Effector memory CD4-positive, alpha-beta T cell (primary cell): ENCODE results near the gene NRP2.

ENCODE experiments used
- DNase-seq, 3 donors: peaks; one replicate each; pipeline ENCODE4 v3.0.0-alpha.2; 2020
- H3K27ac ChIP-seq: 2 replicates; pipeline ENCODE4 v1.7.0; 2013; ENCODE audit warnings: mild to moderate bottlenecking, low read length, moderate library complexity; ENCODE audit not compliant: insufficient read depth, poor library complexity, severe bottlenecking
- H3K27me3 ChIP-seq: replicated peaks from 2 replicates; pipeline ENCODE4 v1.7.0; 2013; ENCODE audit warnings: mild to moderate bottlenecking, low read length; ENCODE audit not compliant: insufficient read depth, control insufficient read depth, poor library complexity, severe bottlenecking
- H3K36me3 ChIP-seq: 2 replicates; pipeline ENCODE4 v1.7.0; 2013; ENCODE audit warnings: mild to moderate bottlenecking, low read length, moderate library complexity; ENCODE audit not compliant: control insufficient read depth, insufficient read depth
- H3K4me1 ChIP-seq: 2 replicates; pipeline ENCODE4 v1.7.0; 2013; ENCODE audit warnings: low read length, mild to moderate bottlenecking; ENCODE audit not compliant: control insufficient read depth, insufficient read depth, poor library complexity, severe bottlenecking
- H3K4me3 ChIP-seq: 2 replicates; pipeline ENCODE4 v1.7.0; 2013; ENCODE audit warnings: low read length, low read depth, mild to moderate bottlenecking; ENCODE audit not compliant: insufficient read depth, poor library complexity, severe bottlenecking
- H3K9me3 ChIP-seq: 2 replicates; pipeline ENCODE4 v1.7.0; 2013; ENCODE audit warnings: mild to moderate bottlenecking, low read length, moderate library complexity; ENCODE audit not compliant: control insufficient read depth

Gene NRP2

DNA sequence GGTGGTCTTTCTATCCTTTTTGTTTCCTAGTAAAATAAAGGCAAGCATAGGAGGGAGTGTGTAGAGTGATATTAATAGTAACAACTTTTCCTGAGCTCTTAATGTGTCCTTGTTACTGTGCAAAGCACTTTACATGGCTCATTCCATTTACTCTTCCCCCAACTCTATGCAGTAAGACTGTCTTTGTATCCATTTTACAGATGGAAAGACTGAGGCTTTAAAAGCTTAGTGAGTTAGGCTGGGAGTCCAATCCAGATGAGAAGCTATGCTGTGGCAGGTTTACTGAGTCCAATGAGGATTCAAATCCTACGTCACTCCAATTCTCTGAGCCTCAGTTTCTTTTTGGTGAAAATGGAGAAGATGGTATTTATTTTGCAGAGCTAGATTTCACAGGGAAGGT is 77.4 kb downstream of the NRP2 start:
- Histone ChIP-seq H3K27ac (no peak overlapping the region), H3K27me3 (peaks cover 6% of the 10 kb centered on the region), H3K9me3 (no peaks in the 10 kb centered on the region), H3K4me1 (no peaks in the 10 kb centered on the region), H3K36me3 (no peaks in the 10 kb centered on the region), H3K4me3 (no peak overlapping the region)
- no peak for DNase-seq

DNA sequence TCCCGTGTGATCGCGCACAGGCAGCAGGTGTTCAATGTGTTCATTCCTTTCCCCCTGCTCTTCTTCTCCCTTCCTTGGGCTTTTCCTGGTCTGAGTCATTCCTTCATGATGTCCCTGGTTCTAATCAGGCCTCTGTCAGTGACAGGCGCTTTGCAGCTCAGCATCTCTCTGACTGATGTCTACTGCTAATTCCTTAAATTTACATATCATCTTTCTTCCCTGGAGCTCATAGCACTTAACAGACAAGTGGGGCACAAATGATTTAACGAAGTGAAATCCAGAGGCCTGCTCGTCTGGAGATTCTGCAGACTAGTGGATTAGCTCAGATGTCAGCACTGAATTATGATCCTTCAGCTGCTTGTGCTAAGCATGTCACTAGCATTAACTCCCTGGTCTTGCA is 77.9 kb downstream of the NRP2 start:
- Histone ChIP-seq H3K4me3 (no peak overlapping the region), H3K9me3 (no peaks in the 10 kb centered on the region), H3K27me3 (peaks cover 6% of the 10 kb centered on the region), H3K4me1 (no peaks in the 10 kb centered on the region), H3K27ac (no peak overlapping the region), H3K36me3 (no peaks in the 10 kb centered on the region)
- no peak for DNase-seq

GRCh38 chr2:205761421-205761820 is 79.1 kb downstream of the NRP2 start:
- DNase-seq, result no peak
- Histone ChIP-seq H3K27me3 (peaks cover 6% of the 10 kb centered on the region), H3K4me3 (no peak overlapping the region), H3K9me3 (no peaks in the 10 kb centered on the region), H3K4me1 (no peaks in the 10 kb centered on the region), H3K36me3 (no peaks in the 10 kb centered on the region), H3K27ac (no peak overlapping the region)

DNA sequence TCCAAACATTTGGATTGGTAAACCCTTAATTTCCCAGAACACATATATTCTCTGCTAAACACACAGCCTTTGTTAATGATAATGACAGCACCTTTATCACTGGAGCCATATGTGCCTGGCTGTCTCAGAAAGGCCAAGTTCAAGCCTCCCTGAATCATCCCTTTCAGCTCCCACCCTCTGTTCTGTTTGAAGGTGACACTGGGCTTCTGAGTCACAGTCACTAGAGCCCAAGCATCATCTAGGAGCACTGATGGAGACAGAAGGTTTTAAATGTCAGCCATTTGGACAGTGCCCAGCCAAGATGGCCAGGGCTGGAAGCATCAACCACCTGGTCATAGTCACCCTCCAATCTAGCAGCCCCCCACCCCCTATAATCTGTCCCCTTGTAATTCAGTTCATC is 80.6 kb downstream of the NRP2 start:
- DNase-seq, result no peak
- Histone ChIP-seq H3K9me3 (no peaks in the 10 kb centered on the region), H3K27ac (no peak overlapping the region), H3K36me3 (no peaks in the 10 kb centered on the region), H3K27me3 (peaks cover 6% of the 10 kb centered on the region), H3K4me3 (no peak overlapping the region), H3K4me1 (no peaks in the 10 kb centered on the region)

DNA sequence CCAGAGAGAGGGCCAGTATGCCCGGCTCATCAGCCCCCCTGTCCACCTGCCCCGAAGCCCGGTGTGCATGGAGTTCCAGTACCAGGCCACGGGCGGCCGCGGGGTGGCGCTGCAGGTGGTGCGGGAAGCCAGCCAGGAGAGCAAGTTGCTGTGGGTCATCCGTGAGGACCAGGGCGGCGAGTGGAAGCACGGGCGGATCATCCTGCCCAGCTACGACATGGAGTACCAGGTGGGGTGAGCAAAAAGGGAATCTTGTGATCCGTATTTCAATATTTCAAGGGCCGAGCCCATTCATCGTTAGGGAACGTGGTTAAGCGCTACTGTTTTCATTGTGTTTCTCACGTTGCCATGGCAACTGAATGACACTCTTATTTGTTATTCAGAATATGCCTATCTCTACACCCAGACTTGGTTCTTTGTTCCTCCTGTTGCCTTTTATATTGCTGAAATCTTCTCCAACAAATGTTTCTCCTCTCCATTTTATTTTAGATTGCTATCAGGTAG is 81.5 kb downstream of the NRP2 start:
- no peak overlapping the region for H3K27ac ChIP-seq
- DNase-seq, result no peak
- H3K9me3 ChIP-seq, result no peaks in the 10 kb centered on the region
- H3K4me1 ChIP-seq, result no peaks in the 10 kb centered on the region
- H3K27me3 ChIP-seq, result peaks cover 6% of the 10 kb centered on the region
- no peak overlapping the region for H3K4me3 ChIP-seq
- H3K36me3 ChIP-seq, result no peaks in the 10 kb centered on the region

DNA sequence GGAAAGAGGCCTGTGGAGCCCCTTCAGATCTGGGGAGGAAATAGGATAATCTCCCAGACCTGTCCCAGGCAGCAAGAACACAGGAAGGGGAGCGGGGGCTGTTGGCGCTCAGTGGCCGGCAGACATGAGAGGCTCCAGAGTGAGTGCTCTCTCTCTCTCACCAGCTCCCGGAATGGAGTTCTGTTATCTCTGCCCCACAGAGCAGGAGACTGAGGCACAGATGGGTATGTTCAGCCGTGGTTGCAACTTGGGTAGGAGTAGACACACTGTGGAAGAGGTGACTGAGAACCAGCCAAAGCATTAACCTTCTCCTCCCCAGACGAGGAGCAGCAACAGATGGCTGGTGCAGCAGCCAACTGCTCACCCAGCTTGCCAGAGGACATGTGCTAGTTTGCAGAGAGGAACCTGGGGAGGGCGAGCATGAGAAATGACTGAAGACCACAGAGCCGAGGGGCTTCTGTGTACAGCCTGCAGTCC is 82.0 kb downstream of the NRP2 start:
- Histone ChIP-seq H3K27me3 (peaks cover 6% of the 10 kb centered on the region), H3K9me3 (no peaks in the 10 kb centered on the region), H3K4me3 (no peak overlapping the region), H3K4me1 (no peaks in the 10 kb centered on the region), H3K36me3 (no peaks in the 10 kb centered on the region), H3K27ac (no peak overlapping the region)
- DNase-seq, result no peak

DNA sequence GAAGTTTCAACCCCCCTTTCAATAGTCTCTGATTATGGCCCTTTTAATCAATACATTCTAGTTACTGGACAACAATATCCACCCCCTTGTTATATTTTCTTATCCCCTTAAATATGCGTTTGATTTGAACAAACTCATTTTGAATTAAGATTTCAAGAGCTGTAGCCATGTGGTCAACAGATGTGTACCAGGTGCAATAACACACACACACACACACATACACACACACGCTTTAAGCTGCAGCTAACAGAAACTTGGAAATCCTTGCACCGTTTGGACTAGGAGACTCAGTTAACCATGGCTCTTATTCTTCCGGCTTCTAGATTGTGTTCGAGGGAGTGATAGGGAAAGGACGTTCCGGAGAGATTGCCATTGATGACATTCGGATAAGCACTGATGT is 82.8 kb downstream of the NRP2 start:
- no peaks in the 10 kb centered on the region for H3K36me3 ChIP-seq
- H3K4me1 ChIP-seq, result no peaks in the 10 kb centered on the region

GRCh38 chr2:205766779-205767359 is 84.6 kb downstream of the NRP2 start:
- H3K4me3 ChIP-seq, result no peak overlapping the region
- DNase-seq, result no peak
- H3K36me3 ChIP-seq, result no peaks in the 10 kb centered on the region
- H3K4me1 ChIP-seq, result no peaks in the 10 kb centered on the region
- no peak overlapping the region for H3K27ac ChIP-seq
- H3K9me3 ChIP-seq, result no peaks in the 10 kb centered on the region
- H3K27me3 ChIP-seq, result peaks cover 6% of the 10 kb centered on the region

More for the DNA sequence above, 82.8 kb downstream of the NRP2 start:
- H3K27ac ChIP-seq, result no peak overlapping the region
- DNase-seq, result no peak
- H3K4me3 ChIP-seq, result no peak overlapping the region
- H3K27me3 ChIP-seq, result peaks cover 6% of the 10 kb centered on the region
- no peaks in the 10 kb centered on the region for H3K9me3 ChIP-seq

DNA sequence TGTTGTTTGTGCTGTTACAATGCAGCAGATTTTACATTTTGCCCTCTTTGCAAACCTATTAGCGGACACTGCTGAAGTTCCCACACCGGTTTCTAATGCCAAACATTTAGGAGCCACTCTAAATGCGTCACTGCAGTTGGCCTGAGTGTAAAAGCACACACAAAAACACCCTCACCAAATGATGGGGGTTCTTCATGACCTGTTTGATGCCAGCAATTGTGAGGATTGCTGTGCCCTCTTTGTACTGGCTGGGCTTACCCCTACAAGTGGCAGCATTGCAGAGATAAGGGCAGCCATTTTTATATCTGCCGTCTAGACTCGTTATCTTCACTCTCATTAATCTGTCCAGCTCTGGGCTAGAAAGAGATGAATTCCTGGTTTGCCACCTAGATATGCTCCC is 85.3 kb downstream of the NRP2 start:
- Histone ChIP-seq H3K27ac (no peak overlapping the region), H3K4me3 (no peak overlapping the region), H3K9me3 (no peaks in the 10 kb centered on the region), H3K36me3 (no peaks in the 10 kb centered on the region), H3K27me3 (peaks cover 6% of the 10 kb centered on the region), H3K4me1 (no peaks in the 10 kb centered on the region)
- no peak for DNase-seq

- no peak for DNase-seq
- no peaks in the 10 kb centered on the region for H3K36me3 ChIP-seq
- peaks cover 6% of the 10 kb centered on the region for H3K27me3 ChIP-seq
- H3K4me3 ChIP-seq, result no peak overlapping the region
- no peaks in the 10 kb centered on the region for H3K4me1 ChIP-seq
- H3K27ac ChIP-seq, result no peak overlapping the region
- H3K9me3 ChIP-seq, result no peaks in the 10 kb centered on the region
Observed at GRCh38 chr2:205768341-205768740, 86.0 kb downstream of the NRP2 start.
